HepG2 (cell line): ENCODE measurements around the gene NUB1. TPM values are rescaled to one million over a fixed set of nuclear protein-coding genes. Genes with fewer than 3 reads are reported as not detected.

ENCODE experiments used
- SMARCE1 ChIP-seq: fragments of 450-650 bp; IDR thresholded peaks from 2 replicates; pipeline ENCODE4 v1.6.1; 2017; ENCODE audit warnings: borderline replicate concordance
- ZBTB46 ChIP-seq: sonication (generic); formaldehyde crosslinking; IDR thresholded peaks from 2 replicates; pipeline ENCODE4 v1.4.0; 2020; ENCODE audit warnings: mild to moderate bottlenecking, missing genetic modification reagents, borderline replicate concordance
- ZNF142 ChIP-seq: sonication (generic); formaldehyde crosslinking; IDR thresholded peaks from 2 replicates; pipeline ENCODE4 v1.4.0; 2020; ENCODE audit warnings: missing genetic modification reagents
- ZNF326 ChIP-seq: sonication (generic); formaldehyde crosslinking; IDR thresholded peaks from 2 replicates; pipeline ENCODE4 v1.4.0; 2020; ENCODE audit warnings: missing genetic modification reagents, borderline replicate concordance
- polyA plus RNA-seq, 8 experiments: library from polyadenylated mRNA; depleted of rRNA in 3 of 8; stranded (reverse) in 7 of 8; unstranded in 1 of 8; fragments of >200 nt; fragmentation: Illumina TruSeq in 4 of 8; extraction: Trizol in 4 of 8; gene quantifications; 2 replicates each; pipeline versions ENCODE4 v1.2.1 to v1.2.3, GENCODE V29; 2011 to 2016; ENCODE audit warnings: low read depth in 4 of 8, missing spikeins in 1 of 8, mixed read lengths in 1 of 8; ENCODE audit not compliant: insufficient read depth in 1 of 8
- total RNA-seq, 5 experiments: library from RNA; depleted of rRNA; stranded (reverse); fragments of >200 nt; fragmentation: Illumina TruSeq; extraction: Trizol; gene quantifications; 2 replicates each; pipeline ENCODE4 v1.2.3, GENCODE V29; 2016; ENCODE audit warnings: low read depth in 1 of 5

Gene NUB1
- total and polyA plus RNA-seq, 2 of the 13 experiments (the other 11 are each of a cell fraction or from before 2014, with no cell fraction given): 27.1 to 37.0 TPM

- no peak for TF ChIP-seq ZNF142
- TF ChIP-seq SMARCE1: no peak
- TF ChIP-seq ZNF326 (CRISPR knock-in tag): no peak
- TF ChIP-seq ZBTB46 (CRISPR knock-in tag): no peak
These were observed 21.6 kb downstream of the NUB1 start (continued) for GRCh38 chr7:151363182-151363581.
